Endometrium (tissue), 2 donors: ENCODE measurements around the gene ZNF322.
A peak's percentile ranks its signal among the peaks of the same experiment; 100 is the strongest.
"Not testable (repeated sequence)": the region's sequence is repeated elsewhere in the genome, so short reads cannot be mapped to it uniquely, and the experiment has no call there.

Experiments used
- FAIRE-seq: peaks from 2 replicates; lab custom pipeline; 2012; peaks lifted over from hg19 to GRCh38; lab: Jason Lieb, UNC
- donor health status: control.
- donor health status: control.

Gene ZNF322

GRCh38 chr6:26659042-26659999 is at the start of gene ZNF322:
Gene ZNF322 (minus strand): TSS chr6:26659746. CDS start chr6:26638553, 21,193 bp downstream.
- FAIRE-seq, result peak; percentile 80

- FAIRE-seq, result not testable (repeated sequence)
These were observed 46.2 kb upstream of the ZNF322 start for GRCh38 chr6:26705780-26706179.

GRCh38 chr6:26705352-26705751 is 45.8 kb upstream of the ZNF322 start:
- not testable (repeated sequence) for FAIRE-seq

GRCh38 chr6:26701023-26701747 is 41.6 kb upstream of the ZNF322 start:
- not testable (repeated sequence) for FAIRE-seq

GRCh38 chr6:26697496-26697895 is 38.0 kb upstream of the ZNF322 start:
- not testable (repeated sequence) for FAIRE-seq

- not testable (repeated sequence) for FAIRE-seq
These were observed 29.9 kb upstream of the ZNF322 start for GRCh38 chr6:26689324-26689947.

GRCh38 chr6:26682435-26683042 is 23.0 kb upstream of the ZNF322 start:
- FAIRE-seq, result not testable (repeated sequence)

GRCh38 chr6:26673287-26673686 is 13.7 kb upstream of the ZNF322 start:
- FAIRE-seq, result not testable (repeated sequence)

GRCh38 chr6:26670558-26670957 is 11.0 kb upstream of the ZNF322 start:
- FAIRE-seq, result not testable (repeated sequence)

- not testable (repeated sequence) for FAIRE-seq
These were observed 10.5 kb upstream of the ZNF322 start for GRCh38 chr6:26670003-26670402.

- no peak for FAIRE-seq
These were observed 435 bp upstream of the ZNF322 start for GRCh38 chr6:26660000-26660361.

GRCh38 chr6:26657256-26657655 is 2.3 kb downstream of the ZNF322 start:
- FAIRE-seq, result no peak

- no peak for FAIRE-seq
These were observed 6.5 kb downstream of the ZNF322 start for GRCh38 chr6:26653007-26653406.

- no peak for FAIRE-seq
These were observed 8.3 kb downstream of the ZNF322 start for GRCh38 chr6:26651133-26651781.

- FAIRE-seq, result no peak
These were observed 13.5 kb downstream of the ZNF322 start for GRCh38 chr6:26646074-26646473.

GRCh38 chr6:26640806-26641205 is 18.7 kb downstream of the ZNF322 start:
- FAIRE-seq, result no peak

- no peak for FAIRE-seq
These were observed 30.2 kb downstream of the ZNF322 start for GRCh38 chr6:26629359-26629758.

- no peak for FAIRE-seq
These were observed 31.7 kb downstream of the ZNF322 start for GRCh38 chr6:26627843-26628242.

GRCh38 chr6:26624557-26624956 is 35.0 kb downstream of the ZNF322 start:
- no peak for FAIRE-seq

- FAIRE-seq, result no peak
These were observed 36.1 kb downstream of the ZNF322 start for GRCh38 chr6:26623339-26623859.
